ENCODE measurements around the gene ASIC4.

ASIC4 gene

GRCh38 chr2:219552382-219553167 is 38.3 kb downstream of the ASIC4 start:
- DNase-seq (ENCODE audit: low read depth): no peak

GRCh38 chr2:219553168-219553417 is 38.8 kb downstream of the ASIC4 start:
- no peak for DNase-seq (ENCODE audit: low read depth)

GRCh38 chr2:219553463-219553963 is 39.2 kb downstream of the ASIC4 start:
- no peak for DNase-seq (ENCODE audit: low read depth)

GRCh38 chr2:219554350-219554749 is 40.1 kb downstream of the ASIC4 start:
- no peak for DNase-seq (ENCODE audit: low read depth)

- no peak for DNase-seq (ENCODE audit: low read depth)
These were observed 41.7 kb downstream of the ASIC4 start for GRCh38 chr2:219555956-219556355.

- DNase-seq (ENCODE audit: low read depth): no peak
These were observed 42.1 kb downstream of the ASIC4 start for GRCh38 chr2:219556413-219556812.

GRCh38 chr2:219557320-219557719 is 43.0 kb downstream of the ASIC4 start:
- no peak for DNase-seq (ENCODE audit: low read depth)

GRCh38 chr2:219557791-219558785 is 43.8 kb downstream of the ASIC4 start:
- DNase-seq (ENCODE audit: low read depth): no peak

- DNase-seq (ENCODE audit: low read depth): no peak
These were observed 45.1 kb downstream of the ASIC4 start for GRCh38 chr2:219559156-219559915.

GRCh38 chr2:219560037-219560892 is 46.0 kb downstream of the ASIC4 start:
- no peak for DNase-seq (ENCODE audit: low read depth)

GRCh38 chr2:219560893-219561178 is 46.6 kb downstream of the ASIC4 start:
- no peak for DNase-seq (ENCODE audit: low read depth)

GRCh38 chr2:219561179-219562048 is 47.1 kb downstream of the ASIC4 start:
- DNase-seq (ENCODE audit: low read depth): no peak

GRCh38 chr2:219562049-219563020 is 48.1 kb downstream of the ASIC4 start:
- no peak for DNase-seq (ENCODE audit: low read depth)

- DNase-seq (ENCODE audit: low read depth): no peak
These were observed 49.1 kb downstream of the ASIC4 start for GRCh38 chr2:219563271-219563928.

GRCh38 chr2:219565130-219566080 is 51.1 kb downstream of the ASIC4 start:
- no peak for DNase-seq (ENCODE audit: low read depth)

GRCh38 chr2:219566640-219567039 is 52.4 kb downstream of the ASIC4 start:
- no peak for DNase-seq (ENCODE audit: low read depth)

GRCh38 chr2:219567131-219567530 is 52.8 kb downstream of the ASIC4 start:
- no peak for DNase-seq (ENCODE audit: low read depth)

Data from GM04503 (cell line).